ENCODE data around the gene GNL1.

The GNL1 gene

DNA sequence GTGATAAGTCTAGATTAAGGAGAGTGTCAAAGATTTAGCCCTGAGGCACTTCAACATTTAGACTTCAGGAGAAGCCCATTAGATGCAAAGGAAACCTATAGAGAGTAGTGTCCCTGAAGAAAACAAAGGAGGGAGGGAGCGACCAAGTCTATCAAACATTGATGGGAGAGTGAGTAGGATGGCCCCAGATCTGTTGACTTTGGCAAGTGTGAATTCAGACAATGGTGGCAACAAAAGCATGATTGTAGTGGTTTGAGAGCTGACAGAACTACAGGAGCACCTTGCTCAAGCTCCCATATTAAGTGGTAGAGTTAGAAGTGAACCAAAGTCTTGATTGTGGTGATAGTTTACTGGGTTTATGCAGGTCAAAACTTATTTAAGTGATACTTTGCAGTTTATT lies 14.0 kb upstream of the GNL1 start:
- DNase-seq = no peak

DNA sequence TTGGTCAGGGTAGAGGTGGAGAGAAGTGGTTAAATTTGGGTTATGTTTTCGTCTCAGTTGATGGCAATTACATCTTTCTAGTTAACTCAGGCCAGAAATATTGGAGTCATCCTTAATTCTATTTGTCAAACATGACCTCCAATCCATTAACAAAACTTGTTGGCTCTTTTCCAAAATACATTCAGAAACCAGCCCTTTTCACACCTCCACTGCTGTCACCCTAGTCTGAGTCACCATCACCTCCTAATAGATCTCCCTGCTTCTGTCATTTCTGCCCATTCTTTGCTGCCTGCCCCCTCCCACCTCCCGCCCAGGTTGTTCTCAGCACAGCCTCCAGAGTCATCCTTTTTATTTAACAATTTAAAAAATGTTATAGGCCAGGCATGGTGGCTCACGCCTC lies 12.0 kb upstream of the GNL1 start:
- no peak for DNase-seq

DNA sequence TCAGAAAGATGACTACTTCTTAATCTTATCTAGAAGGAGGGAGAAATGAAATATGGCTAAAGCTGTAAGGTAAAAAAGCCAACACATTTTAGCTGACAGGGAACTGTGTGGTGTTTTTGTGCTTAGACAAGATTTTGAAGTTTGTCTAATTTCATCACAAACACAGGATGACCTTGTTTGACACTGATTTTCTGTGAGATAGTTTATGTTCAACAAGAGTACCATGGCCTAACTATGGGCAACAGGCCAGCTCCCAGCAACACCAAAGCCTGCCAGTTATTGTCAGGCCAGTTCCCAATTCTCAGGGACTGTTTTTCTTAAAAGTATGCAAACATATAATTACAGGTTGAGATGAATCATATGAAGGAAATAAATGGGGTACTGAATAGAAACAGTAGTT lies 9.5 kb upstream of the GNL1 start:
- no peak for DNase-seq

DNA sequence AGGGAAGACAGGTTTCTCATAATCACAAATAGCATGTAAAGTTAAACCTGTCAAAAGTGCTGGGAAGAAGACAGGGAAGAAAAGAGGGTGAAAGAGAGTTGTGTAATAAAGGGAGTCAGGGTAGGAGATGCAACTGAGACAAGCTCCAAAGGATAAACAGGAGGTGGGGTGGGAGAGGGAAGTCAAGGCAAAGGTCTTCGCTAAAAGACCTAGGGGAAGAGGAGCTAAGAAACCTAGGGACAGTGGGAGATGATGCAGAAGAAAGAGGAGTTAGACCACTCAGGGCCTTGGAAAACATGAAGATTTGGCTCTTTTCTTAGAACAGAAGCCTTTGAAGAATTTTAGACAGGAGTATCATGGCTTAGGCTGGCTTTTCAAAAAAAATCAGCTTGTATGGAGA lies 7.8 kb upstream of the GNL1 start:
- DNase-seq = no peak

DNA sequence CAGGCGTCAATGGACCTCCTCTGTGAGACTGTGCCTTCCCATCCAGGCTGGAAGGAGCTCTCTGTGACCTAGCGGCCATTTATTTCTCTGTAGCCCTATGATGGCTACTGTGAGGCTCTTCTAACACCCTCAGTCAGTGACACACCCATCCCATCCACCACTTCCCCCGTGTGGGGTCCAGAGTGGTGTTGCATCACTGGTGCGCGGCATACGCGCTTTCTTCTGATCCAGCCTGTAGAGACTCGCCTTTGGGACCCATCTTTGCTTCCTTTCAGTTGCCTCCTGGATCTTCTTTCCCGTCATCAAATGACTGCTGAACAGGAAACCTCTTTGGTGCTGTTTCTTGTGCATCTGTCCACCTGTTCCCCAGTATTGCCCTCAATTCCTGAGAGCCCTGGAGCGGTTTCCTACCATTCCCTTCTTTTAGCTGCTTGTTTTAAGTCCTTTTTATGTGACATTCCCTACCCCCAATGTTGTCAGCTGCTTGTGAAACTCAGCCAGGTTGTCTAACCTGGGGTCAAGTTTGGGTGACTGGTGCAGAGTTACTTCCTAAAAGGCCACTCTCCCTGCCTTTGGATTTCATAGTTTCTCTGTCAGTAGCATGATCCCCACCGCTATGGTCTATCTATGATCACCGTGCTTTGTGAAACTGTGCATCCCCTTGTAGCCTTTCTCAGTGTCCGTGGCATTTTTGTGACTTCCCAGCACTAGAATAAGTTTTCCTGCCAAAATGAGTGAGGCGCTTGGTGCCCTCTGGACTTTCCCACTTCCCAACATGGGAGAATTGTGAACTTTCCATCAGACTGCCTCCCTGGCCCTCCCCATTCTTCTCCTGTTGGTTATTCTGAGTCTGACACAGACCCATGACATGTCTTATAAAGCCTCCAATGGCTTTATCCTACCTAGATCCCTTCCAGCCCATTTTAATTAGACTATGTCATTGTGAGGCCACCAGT lies 6.5 kb upstream of the GNL1 start:
- DNase-seq = no peak

DNA sequence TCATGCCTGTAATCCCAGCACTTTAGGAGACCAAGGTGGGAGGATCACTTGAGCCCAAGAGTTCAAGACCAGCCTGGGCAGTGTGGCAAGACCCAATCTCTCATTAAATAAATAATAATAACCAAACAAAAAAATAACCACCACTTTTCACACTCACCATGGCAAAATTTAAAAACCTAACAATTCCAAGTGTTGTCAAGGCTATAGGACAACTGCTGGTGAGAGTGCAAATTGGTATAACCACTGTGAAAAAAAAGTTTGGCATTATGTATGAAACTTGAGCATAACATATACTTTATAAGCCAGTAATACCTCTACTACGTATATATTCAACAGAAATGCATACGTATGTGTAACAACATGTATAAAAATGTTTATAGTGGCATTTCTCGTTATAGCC lies 4.6 kb upstream of the GNL1 start:
- no peak for DNase-seq

DNA sequence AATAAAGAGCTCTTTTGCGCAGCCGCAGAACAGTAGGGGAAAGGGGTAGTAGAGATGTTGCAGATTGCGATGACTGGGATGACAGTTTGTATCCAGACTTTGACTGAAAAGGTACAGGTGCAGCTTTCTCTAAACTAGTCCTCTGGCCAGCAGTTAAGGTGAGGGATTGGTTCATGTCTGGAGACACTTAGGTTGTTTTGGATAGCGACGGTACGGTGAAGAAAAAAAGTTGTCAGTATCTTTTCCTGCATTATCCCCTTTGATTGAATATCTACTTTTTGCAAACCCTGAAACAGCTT lies 1.3 kb upstream of the GNL1 start:
- DNase-seq = no peak

DNA sequence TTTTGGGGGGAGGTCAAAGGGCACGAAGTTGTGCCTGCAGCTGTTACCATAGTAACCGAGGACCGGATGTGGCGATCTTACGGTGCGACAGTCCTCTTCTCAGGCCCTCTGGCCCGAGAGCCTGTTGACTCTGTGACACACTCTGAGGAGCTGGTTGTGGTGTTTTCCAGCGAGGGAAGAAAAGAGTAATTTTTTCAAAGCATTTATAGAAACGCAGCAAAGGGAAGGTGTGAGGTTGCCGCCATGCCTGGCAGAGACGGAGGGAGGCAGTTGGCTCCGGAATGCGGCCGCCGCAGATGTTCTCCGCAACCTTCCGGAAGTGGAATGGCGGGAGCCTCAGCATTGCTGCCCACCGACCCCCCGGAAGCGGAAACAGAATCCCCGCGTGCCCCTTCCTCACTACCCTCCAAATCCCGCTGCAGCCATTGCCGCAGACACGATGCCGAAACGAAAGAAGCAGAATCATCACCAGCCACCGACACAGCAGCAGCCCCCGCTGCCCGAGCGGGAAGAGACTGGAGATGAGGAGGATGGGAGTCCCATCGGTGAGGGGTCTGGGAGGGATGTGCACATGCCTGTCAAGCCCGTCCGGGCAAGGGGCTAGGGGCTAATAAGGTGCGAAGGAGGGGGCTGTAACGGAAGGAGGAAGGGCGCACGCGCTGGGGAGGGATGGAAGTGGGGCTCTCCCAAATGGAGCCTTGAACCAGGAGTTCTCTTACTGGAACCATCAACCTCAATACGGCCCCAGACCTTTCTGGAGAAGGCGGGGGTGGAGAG lies 805 bp upstream of the GNL1 start, which contains the start of gene PRR3:
TSS of gene PRR3 (plus strand) at position 390 of the 777 bp plus-strand sequence. CDS start at position 440, 50 bp downstream.
- peak; percentile 99 for DNase-seq

DNA sequence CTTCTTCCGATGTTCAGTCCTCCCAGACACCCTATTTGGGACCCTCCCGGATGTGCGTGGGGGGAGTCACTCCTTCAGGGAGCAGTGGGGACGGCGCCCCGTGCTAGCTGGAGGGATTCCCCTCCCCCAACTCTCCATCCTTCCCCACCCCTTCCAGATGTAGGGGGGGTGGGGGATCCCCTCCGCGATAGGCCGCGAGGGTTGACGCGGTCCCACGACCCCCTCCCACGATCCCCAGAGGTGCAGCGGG lies 548 bp downstream of the GNL1 start:
- no peak for DNase-seq

DNA sequence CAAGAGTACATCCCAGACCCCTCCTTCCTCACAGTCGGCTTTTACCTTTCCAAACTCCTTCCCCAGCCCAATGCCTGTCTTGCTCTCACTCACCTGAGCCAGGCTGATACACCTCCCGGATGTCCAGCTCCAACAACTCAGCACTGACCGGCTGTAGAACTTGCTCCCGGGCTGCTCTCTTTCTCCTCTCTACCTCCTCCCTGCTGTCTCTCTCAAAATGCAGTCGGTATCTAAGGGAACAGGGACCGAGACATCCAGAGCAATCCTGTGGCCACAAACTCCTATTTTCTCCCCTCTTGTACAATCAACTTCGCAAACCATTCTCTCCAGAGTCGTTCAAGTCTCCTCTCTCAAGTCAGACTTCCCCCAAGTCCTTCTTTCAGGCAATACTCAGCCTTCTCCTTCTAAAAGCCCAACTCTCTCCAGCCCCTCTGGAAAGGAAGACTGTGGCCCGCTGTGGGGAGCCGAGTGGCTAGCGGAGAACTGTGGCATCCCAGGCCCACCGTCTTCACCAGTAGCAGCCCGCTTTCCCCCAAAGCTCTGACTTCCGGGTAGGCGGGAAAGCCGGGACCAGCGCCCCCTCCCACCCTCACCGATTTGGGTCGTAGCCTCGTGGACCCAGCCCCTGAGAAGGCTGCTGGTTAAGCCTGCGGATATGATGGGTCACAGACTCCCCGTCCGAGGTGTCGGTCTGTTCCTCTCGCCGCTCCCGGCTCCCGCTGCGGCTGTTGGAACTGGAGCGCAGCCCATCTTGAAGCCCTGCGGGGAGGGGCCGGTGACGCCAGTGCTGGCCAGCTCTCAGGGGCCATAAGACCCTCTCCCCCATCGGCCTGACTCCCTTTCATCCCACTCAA lies 1.1 kb downstream of the GNL1 start:
- DNase-seq = peak; percentile 81

DNA sequence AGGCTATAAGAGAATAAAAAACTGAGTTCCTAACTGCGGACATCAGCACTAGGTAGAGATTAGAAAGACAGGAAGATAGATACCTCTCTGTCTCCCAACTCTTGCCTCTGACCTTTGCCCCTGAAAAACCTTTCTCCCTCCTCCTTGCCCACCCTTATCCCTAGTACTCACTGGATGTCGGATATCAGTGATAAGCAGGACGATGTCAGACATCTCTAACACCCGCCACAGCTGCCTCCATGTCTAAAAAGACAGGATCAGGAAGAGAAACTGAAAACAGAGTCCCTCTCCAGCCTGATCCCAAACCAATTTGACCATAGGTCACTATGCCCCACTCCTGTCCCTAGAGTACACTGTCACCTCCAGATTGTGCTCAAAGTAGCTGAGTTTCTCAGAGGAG lies 1.9 kb downstream of the GNL1 start:
- DNase-seq = no peak

DNA sequence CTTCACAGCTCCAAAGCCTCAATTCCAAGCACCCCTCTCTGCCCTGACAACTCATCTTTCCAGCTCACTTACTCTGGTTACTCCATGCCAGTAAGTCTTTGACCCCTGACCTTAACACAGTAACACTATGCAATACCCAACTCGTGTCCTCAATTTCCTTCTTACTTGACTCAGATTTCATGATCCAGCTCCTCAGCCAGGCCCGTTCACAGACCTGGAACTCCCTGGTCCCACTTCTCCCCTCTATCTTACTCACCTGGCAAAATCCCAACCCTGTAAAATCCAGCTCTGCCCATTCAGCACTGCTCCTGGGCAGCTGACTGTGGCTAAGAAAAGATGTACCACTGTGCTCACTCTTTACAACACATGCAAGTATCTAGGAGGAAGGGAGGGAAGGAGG lies 7.9 kb downstream of the GNL1 start:
- DNase-seq = no peak

DNA sequence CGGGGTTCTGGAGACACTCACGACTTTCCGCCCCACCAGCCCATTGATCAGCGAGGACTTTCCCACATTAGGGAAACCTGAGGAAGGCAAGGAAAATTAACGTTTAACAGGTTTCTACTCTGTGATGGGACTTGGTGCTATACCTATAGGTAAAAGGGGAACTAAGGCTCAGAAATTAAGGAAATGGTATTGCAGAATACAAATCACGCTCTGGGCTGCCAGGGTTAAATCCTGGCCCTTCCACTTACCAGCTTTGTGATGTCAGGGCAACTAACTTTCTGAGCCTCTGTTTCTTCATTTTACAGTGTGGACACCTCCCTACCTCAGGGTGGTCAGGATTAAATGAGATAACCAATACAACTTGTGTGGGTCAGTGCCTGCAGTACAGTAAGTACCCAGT lies 8.8 kb downstream of the GNL1 start:
- DNase-seq = no peak

DNA sequence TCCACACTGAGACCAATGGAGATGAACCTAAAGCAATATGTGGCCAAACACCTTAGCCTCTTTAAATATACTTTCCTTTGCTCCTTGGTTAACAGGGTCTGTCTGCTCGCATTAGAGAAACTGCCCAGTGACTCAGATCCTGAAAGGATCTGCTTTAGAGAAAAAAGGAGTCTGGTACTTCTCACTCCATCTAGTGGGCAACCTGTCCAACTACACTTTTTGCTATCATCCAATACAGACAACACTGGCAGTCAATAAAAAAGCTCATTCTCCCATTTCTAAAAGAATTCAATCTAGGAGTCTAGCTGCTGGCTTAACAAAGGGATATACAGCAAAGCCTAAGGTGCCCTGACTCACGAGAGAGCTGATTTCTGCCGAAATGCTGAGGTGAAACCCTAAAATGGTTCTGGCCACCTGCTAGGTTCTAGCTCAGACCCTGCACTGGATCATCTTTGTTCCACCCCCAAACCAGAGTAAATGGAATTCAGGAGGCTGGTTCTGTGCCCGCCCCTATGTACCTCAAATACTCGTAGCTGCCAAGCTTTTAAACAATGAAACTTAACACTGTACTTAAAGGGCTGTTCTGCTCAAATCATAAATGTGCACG lies 11.5 kb downstream of the GNL1 start:
- peak; percentile 57 for DNase-seq

DNA sequence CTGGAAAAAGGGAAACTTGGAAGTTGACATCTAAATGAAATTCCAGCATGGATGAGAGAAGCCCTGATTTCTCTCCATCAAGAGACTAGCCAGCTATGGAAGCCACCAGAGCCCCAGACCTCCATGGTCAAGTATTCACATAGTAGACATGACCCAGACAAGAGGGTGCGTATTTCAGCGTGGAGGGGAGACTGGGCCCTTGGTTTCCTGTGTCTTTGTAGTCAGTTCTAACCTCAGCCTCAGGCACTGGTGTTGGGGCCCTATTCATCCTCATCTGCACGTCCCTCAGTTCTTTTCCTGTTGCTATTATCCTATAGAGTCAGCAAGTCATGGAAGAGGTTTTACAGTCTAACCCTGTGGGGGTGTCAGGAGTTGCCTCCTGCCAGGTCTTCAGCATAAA lies 12.5 kb downstream of the GNL1 start:
- DNase-seq = no peak

DNA sequence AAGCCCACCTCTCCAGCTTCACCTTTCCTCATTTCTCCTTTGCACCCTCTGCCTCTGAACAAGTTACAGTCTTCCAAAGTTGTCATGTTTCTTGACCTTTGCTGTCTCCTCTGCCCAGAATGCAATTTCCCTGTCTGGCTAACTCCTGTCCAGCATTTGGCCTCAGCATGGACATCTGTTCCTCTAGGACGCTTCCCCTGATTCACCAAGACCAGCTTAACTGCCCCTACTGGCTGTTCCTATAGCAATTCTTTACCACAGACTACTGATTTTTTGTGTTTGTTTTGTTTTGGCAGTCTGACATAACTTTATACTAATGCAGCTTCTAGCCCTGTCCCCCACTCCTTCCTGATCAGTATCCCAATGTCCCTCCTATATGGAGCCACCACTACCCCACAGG lies 13.4 kb downstream of the GNL1 start:
- no peak for DNase-seq

DNA sequence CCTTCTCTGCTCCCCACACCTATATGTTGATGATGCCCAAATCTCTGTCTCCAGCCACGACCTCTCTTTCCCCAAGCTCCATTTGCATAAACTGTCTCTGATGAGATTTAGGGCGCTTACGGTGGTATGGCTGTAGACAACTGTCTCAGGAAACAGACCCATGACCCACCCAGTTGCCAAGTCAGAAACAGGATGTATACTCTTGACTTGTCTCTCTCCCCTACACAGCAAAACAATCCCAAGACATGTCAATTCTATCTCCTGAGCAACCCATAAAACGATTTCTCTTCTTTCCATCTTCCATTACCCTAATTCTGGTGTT lies 13.9 kb downstream of the GNL1 start:
- no peak for DNase-seq

DNA sequence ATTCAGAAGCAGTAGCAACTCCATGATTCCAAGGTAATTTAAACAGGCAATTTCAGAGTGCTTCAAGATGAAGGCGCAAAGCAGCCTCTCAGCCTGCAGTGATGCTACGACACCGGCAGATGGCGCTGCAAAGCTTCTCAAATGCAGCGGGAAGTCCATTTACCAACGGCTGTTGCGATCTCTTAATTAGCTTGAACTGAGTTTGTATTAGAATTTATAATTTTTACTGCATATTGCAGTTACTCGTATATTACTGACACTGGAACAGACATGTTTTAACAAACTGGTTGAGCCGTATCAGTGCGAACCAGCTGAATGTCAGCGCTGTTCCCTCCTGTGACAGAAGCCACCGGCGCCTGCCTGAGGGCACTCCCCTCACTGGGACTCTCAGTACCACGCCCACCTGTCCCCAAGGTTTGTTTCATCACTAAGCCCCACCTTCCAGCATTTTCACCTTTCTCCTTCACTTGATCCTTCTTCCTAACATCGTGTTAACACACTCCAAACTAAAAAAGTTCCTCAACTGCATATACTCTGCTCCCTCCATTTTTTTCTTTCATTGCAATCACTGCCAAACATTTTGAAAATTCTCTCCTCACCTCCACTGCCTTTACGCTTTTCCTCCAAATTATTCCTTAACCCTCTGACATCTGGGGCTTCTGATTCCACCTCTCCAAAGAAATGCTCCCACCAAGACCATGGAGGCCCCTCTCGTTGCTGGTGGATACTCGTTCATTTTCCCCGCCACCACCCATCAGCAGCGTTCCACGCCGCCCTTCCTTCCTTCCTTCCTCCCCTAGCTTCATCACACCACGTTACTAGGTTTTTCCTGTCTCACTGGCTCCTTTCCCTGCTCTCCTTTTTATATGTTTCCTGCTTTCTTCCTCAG lies 14.5 kb downstream of the GNL1 start:
- peak; percentile 89 for DNase-seq

DNA sequence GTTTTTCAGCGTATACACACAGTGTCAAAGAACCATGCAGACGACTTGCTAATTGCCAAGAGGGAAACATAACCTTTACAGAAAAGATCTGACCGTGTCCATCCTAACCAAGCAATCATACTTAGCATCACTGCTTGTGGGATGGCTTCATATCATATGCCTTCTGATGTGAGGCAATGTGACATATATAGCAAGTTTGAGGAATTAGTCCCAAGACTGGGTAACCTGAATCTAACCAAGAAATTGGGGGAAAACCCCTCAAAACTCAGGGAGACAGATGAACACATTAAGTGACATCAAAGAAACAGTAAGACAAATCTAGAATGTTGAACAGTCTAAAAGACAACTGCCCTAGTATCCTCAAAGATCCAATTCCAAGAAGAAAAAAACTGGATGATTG lies 18.4 kb downstream of the GNL1 start:
- DNase-seq = no peak

DNA sequence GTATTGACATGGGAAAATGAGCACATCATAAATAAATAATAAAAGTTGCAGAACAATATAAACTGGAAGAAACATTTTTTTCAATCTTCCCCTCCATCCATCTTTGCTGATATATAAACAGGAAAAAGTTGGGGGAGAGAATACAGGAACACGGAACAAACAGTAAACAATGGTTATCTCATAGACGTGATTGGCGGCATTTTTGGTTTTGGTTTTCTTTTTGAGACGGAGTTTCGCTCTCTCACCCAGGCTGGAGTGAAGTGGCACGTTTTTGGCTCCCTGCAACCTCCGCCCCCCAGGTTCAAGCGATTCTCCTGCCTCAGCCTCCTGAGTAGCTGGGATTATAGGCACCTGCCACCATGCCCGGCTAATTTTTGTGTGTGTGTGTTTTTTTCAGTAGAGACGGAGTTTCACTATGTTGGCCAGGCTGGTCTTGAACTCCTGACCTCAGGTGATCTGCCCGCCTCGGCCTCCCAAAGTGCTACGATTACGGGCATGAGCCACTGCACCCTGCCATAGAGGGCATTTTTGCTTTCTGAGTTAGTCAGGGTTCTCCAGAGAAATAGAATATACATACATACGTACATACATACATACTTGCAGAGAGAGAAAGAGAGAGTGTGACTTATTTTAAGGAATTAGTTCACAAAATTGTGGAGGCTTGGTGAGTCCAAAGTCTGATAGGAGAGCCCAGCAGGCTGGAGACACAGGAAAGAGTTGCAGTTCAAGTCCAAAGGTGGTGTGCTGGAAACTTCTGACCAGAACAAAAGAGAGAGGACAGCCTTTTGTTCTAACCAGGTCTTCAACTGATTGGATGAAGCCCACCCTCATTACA lies 22.6 kb downstream of the GNL1 start:
- DNase-seq = no peak

DNA sequence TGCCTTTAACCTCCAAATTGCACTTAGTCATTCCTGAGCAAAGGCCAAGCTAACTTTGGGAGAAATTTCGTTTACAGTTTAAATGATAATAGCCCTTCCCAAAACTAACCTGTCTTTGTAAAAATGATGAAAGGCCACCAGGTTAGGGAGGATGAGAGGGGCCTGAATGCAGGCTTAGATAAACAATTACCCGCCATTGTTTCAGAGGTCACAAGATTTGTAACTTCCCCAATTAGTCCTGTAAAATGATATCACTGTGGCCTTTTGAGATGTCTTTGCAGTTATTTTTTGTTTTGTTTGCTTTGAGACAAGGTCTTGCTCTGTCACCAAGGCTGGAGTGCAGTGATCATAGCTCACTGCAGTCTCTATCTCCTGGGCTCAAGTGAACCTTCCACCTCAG lies 26.3 kb downstream of the GNL1 start:
- DNase-seq = no peak
